Nucleus accumbens (tissue), 56 donors: ENCODE measurements around the gene B4GALT1.
"Not testable (repeated sequence)": the region's sequence is repeated elsewhere in the genome, so short reads cannot be mapped to it uniquely, and the experiment has no call there.

Experiments
- DNase-seq, 56 donors: peaks; one replicate each; lab custom pipeline; 2025; lab: John Stamatoyannopoulos, UW

The B4GALT1 gene

DNA sequence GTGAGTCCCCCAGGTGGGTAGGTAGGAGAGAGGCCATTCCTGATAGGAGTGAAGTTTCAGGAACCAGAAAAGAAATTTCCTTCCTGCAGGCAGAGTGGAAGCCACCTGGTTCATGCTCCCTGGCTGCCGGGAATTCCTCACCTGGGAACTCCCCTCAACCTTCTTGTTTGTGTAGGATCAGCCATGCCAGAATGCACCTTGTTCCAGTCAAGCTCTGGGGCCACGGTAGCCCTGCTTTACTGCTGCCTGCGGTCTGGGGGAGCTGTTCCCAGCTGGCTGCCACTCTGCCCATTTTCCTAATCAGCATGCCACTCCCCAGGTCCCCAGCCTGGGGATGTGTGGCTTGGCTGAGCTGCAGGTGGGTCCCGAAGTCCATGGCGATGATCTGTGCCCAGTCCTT, 18.7 kb upstream of the B4GALT1 start:
- no peak for DNase-seq

- DNase-seq, result no peak
Measured at GRCh38 chr9:33185406-33185805, 18.3 kb upstream of the B4GALT1 start.

GRCh38 chr9:33184963-33185362, 17.8 kb upstream of the B4GALT1 start:
- DNase-seq, result no peak

GRCh38 chr9:33182519-33182918, 15.4 kb upstream of the B4GALT1 start:
- DNase-seq, result no peak

- no peak for DNase-seq
Measured at GRCh38 chr9:33180526-33181184, 13.5 kb upstream of the B4GALT1 start.

DNA sequence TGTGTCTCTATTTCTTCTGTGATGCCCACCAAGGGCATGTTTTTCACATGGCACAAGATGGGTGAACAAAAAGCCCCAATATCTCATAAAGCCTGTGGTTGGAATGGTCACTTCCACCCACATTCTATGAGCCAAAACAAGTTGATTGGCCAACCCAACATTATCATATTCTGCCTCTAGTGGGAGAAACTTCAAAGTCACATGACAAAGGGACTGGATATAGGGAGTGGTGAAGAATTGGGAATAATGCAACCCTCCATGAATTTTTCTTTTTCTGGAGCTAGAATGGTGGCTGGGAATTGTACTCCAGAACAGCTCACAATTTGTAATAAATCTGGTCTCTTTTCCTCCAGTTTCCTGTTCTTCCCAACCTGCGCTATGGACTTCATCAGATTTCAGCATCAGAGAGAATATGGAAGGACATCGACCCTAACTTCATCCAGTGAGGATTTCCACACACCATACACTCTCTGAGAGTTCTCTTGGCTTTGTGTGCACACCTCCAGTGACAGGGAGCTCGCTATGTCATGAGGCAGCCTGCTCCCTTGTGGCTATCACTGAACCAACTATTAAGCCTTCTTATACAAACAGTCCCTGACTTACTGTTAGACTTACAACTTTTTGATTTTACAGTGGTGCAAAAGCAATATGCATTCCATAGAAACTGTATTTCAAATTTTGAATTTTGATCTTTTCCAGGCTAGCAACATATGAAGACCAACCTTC, 12.0 kb upstream of the B4GALT1 start:
- no peak for DNase-seq

- no peak for DNase-seq
Measured at GRCh38 chr9:33177639-33178038, 10.5 kb upstream of the B4GALT1 start.

GRCh38 chr9:33177086-33177485, 9.9 kb upstream of the B4GALT1 start:
- no peak for DNase-seq

- no peak for DNase-seq
Measured at GRCh38 chr9:33175649-33176325, 8.7 kb upstream of the B4GALT1 start.

- no peak for DNase-seq
Measured at GRCh38 chr9:33172256-33173238, 5.4 kb upstream of the B4GALT1 start.

DNA sequence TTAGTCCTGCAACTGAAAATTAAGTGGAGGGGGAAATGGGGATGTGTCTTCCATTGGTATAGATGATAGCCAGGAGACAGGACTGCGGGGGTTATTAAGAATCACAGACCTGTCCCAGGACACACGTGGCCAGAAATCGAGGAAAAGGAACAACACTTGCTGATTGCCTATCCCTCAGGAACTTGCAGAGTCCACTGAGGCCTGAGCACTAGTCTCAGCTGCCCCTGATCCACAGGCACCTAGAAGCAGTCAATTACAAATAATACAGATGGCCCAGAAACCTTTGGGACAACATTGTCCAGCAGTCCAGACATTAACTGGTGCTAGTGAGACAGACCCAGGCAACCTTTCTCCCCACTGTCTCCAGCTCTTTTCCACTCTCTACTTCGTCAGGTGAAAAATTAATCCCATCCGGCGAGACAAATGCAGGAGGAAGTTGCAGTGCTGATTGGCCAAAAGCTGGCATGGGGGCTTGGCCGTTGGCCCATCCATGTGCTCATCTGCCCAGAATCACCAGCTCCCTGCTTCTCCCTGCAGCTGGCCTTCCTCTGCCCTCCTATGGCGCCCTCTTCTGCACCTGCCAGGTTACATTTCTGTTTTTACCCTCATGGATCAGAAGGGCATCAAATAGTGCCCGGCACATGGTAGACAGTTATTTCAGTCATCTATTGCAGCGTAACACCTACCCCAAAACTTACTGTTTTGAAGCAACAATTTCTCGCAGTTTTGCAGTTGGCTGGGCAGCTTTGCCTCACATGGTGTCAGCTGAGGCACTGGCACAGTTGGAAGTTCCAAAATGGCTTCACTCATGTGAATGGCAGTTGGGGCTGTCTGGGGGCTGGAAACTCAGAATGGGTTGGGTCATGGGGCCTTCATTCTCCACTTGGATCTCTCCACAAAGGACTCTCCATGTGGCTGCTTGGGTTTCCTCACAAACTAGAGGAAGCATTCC, 3.6 kb upstream of the B4GALT1 start:
- DNase-seq, result peak in 10 of 56 donors; percentile 9 to 47 (median 24)

- no peak for DNase-seq
Measured at GRCh38 chr9:33168941-33169544, 1.9 kb upstream of the B4GALT1 start.

DNA sequence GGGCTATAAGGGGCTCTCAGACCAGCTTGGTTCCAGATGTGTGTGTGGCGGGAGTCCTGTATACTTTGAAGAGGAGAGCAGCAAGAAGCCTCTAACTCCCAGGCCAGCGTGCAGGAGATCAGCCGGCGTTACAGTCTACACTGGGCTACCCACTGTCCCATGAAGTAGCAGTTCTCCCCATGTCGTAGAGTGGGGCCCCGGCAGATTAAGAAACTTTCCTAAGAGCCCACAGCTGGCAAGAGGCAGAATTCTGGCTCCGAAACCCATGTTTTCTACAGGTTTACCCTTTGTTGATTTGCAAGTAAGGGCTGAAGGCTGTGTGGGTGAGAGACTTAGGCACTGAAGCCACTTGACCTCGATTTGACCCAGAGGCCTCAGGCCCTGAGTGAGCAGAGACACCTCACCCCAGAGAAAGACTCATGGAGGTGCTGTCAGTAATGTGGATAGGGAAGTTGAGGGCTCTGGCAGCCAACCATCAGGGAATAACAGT, 881 bp upstream of the B4GALT1 start:
- DNase-seq, result no peak

DNA sequence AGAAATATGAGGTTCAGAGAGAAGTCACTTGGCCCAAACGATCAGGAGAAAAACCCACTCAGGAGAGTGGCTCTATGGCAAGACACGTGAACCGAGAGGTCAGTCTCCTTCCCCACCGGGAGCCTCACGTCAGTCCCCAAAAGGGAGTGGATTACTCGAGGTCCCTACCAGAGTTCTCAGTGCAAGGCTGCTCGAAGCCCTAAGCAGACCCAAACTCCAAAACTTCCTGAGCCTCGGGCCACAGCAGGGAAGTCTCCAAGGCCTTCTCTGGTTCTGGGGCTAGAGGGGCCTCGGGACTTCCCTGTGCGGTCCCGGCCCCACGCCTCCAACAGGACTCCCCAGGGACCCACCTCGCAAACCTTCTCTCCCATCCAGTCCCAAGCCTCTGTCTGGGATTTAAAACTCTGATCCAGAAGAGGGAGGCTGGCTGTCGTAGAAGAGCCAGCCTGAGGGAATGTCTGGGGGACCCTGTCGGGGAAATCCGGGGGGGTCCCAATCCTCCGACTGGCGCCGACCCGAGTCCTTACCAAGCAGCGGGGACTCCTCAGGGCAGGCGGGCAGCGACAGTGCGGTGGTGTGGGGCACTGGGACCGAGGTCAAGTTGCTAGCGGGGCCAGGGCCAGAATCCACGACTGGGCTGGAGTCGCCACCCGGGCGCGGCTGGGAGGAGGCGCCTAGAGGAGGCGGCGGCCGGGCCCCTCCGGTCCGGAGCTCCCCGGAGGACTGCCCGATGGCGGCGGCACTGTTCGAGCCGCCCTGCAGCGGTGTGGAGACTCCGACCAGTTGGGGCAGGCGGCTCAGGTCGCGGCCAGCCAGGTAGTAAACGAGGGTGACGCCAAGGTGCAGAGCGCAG, 679 bp downstream of the B4GALT1 start:
- peak in 4 of 56 donors; percentile 19 to 42 (median 30) for DNase-seq

GRCh38 chr9:33165263-33166151, 1.6 kb downstream of the B4GALT1 start:
- no peak for DNase-seq

DNA sequence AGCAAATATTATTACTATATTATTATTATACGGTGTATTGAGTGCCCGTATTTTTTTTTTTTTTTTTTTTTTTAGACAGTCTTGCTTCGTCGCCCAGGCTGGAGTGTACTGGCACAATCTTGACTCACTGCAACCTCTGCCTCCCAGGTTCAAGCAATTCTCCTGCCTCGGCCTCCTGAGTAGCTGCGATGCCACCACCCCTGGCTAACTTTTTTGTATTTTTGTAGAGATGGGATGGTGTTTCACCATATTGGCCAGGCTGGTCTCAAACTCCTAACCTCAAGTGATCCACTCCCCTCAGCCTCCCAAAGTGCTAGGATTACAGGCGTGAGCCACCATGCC, 2.2 kb downstream of the B4GALT1 start:
- not testable (repeated sequence) for DNase-seq
